Measurements from ENCODE around the gene SLC12A8.
A peak's percentile ranks its signal among the peaks of the same experiment; 100 is the strongest.

The SLC12A8 gene

GRCh38 chr3:125072749-125073389 is 139.7 kb downstream of the SLC12A8 start:
- DNase-seq (ENCODE audit: low read depth), result no peak
- H3K4me3 ChIP-seq (replicated peaks; ENCODE audit: low read depth, low read length), result no peak overlapping the region
- no peak for TF ChIP-seq CTCF (IDR thresholded peaks at IDR 0.05; ENCODE audit: low read length, missing control alignments)

- peak; percentile 46 for DNase-seq (ENCODE audit: low read depth)
- H3K4me3 ChIP-seq (replicated peaks; ENCODE audit: low read depth, low read length), result no peak overlapping the region
- no peak for TF ChIP-seq CTCF (IDR thresholded peaks at IDR 0.05; ENCODE audit: low read length, missing control alignments)
Measured at GRCh38 chr3:125072301-125072700, 140.2 kb downstream of the SLC12A8 start.

- H3K4me3 ChIP-seq (replicated peaks; ENCODE audit: low read depth, low read length), result no peak overlapping the region
- no peak for DNase-seq (ENCODE audit: low read depth)
- no peak for TF ChIP-seq CTCF (IDR thresholded peaks at IDR 0.05; ENCODE audit: low read length, missing control alignments)
Measured at GRCh38 chr3:125069968-125070745, 142.4 kb downstream of the SLC12A8 start.

GRCh38 chr3:125069452-125069851 is 143.1 kb downstream of the SLC12A8 start:
- no peak for TF ChIP-seq CTCF (IDR thresholded peaks at IDR 0.05; ENCODE audit: low read length, missing control alignments)
- no peak for DNase-seq (ENCODE audit: low read depth)
- no peak overlapping the region for H3K4me3 ChIP-seq (replicated peaks; ENCODE audit: low read depth, low read length)

GRCh38 chr3:125068265-125068664 is 144.3 kb downstream of the SLC12A8 start:
- TF ChIP-seq CTCF (IDR thresholded peaks at IDR 0.05; ENCODE audit: low read length, missing control alignments), result no peak
- DNase-seq (ENCODE audit: low read depth), result no peak

GRCh38 chr3:125067225-125067624 is 145.3 kb downstream of the SLC12A8 start:
- no peak overlapping the region for H3K4me3 ChIP-seq (replicated peaks; ENCODE audit: low read depth, low read length)
- DNase-seq (ENCODE audit: low read depth), result no peak
- TF ChIP-seq CTCF (IDR thresholded peaks at IDR 0.05; ENCODE audit: low read length, missing control alignments), result no peak

More at GRCh38 chr3:125068265-125068664, 144.3 kb downstream of the SLC12A8 start:
- no peak overlapping the region for H3K4me3 ChIP-seq (replicated peaks; ENCODE audit: low read depth, low read length)
